MCF 10A (cell line): Measurements from ENCODE around the gene CHST1. TPM values are rescaled to one million over a fixed set of nuclear protein-coding genes. Genes with fewer than 3 reads are reported as not detected.

Experiments
- BruUV-seq: library from RNA; stranded (reverse); fragments of 400-500 nt; replicated peaks from 2 replicates; lab custom pipeline; 2021; lab: Mats Ljungman, UMichigan
- CTCF ChIA-PET: fragments of 300-600 bp; sonication (Branson Sonifier 250); formaldehyde crosslinking; extraction: SDS; loops from one replicate; lab custom pipeline; 2021; ENCODE audit warnings: antibody characterized with exemption, inconsistent platforms; lab: Yijun Ruan, JAX
- POLR2A ChIA-PET: fragments of 300-600, 350-650 bp; sonication (Branson Sonifier 250); formaldehyde crosslinking; extraction: SDS; loops from one replicate; lab custom pipeline; 2020; ENCODE audit warnings: antibody characterized with exemption, inconsistent platforms; lab: Yijun Ruan, JAX
- DNase-seq: peaks from one replicate; pipeline ENCODE4 v3.0.0-alpha.2; 2018; ENCODE audit not compliant: unreplicated experiment
- H3K27ac Mint-ChIP-seq: one replicate; pipeline ENCODE4 v1.8.0; 2022; ENCODE audit warnings: mild to moderate bottlenecking, low read depth, mixed read lengths; ENCODE audit not compliant: unreplicated experiment
- H3K27me3 Mint-ChIP-seq: one replicate; pipeline ENCODE4 v1.8.0; 2022; ENCODE audit warnings: mixed read lengths; ENCODE audit not compliant: insufficient read depth, unreplicated experiment
- H3K36me3 Mint-ChIP-seq: one replicate; pipeline ENCODE4 v1.8.0; 2022; ENCODE audit warnings: mild to moderate bottlenecking, moderate library complexity, mixed read lengths; ENCODE audit not compliant: insufficient read depth, unreplicated experiment
- H3K4me1 Mint-ChIP-seq: one replicate; pipeline ENCODE4 v1.8.0; 2022; ENCODE audit warnings: mixed read lengths; ENCODE audit not compliant: insufficient read depth, unreplicated experiment
- H3K4me3 Mint-ChIP-seq: one replicate; pipeline ENCODE4 v1.8.0; 2022; ENCODE audit warnings: mild to moderate bottlenecking, moderate library complexity, mixed read lengths; ENCODE audit not compliant: unreplicated experiment
- H3K9me3 Mint-ChIP-seq: one replicate; pipeline ENCODE4 v1.8.0; 2022; ENCODE audit warnings: mixed read lengths; ENCODE audit not compliant: unreplicated experiment
- CTCF ChIP-seq: fragments of 200-600 bp; IDR thresholded peaks from one replicate; pipeline ENCODE4 v1.8.0; 2022; ENCODE audit warnings: antibody characterized with exemption, mild to moderate bottlenecking; ENCODE audit not compliant: unreplicated experiment
- intact Hi-C: fragments of 100-400 bp; cut with micrococcal nuclease; formaldehyde crosslinking; loops from 2 replicates; pipeline ENCODE4 v1.14.1; 2022
- total RNA-seq: library from RNA; stranded (reverse); gene quantifications from 2 replicates; pipeline ENCODE4 v1.2.3, GENCODE V29; 2022

Gene CHST1
- total RNA-seq, 1 experiment from 2014 or later = not detected

- CTCF ChIA-PET = interaction anchor here (0.6 to 7.6 kb wide), 57 partner anchors 10 to 452 kb away, joined by 3 to 64 read pairs (median 4); no protein-coding TSS in a partner anchor
- POLR2A ChIA-PET = interaction anchor here (0.8 to 1.4 kb wide), 2 partner anchors 117 to 187 kb away, joined by 3 read pairs; no protein-coding TSS in a partner anchor
- Mint-ChIP-seq H3K36me3 (no peaks in the 10 kb centered on the region), H3K9me3 (no peaks in the 10 kb centered on the region), H3K4me3 (no peak overlapping the region), H3K27ac (no peak overlapping the region), H3K27me3 (no peaks in the 10 kb centered on the region), H3K4me1 (no peaks in the 10 kb centered on the region)
- TF ChIP-seq CTCF = no peak
- DNase-seq = no peak
- no TSS peak for BruUV-seq
- intact Hi-C loops = loop anchor here (1.0 to 2.0 kb wide), 3 partner anchors 118 to 315 kb away; no protein-coding TSS in a partner anchor
Measured at GRCh38 chr11:45655012-45655283, 10.5 kb downstream of the CHST1 start.

GRCh38 chr11:45654231-45655011 is 11.0 kb downstream of the CHST1 start:
- POLR2A ChIA-PET = interaction anchor here (0.8 to 1.4 kb wide), 2 partner anchors 117 to 187 kb away, joined by 3 read pairs; no protein-coding TSS in a partner anchor
- Mint-ChIP-seq H3K4me1 (no peaks in the 10 kb centered on the region), H3K9me3 (no peaks in the 10 kb centered on the region), H3K27ac (no peak overlapping the region), H3K27me3 (no peaks in the 10 kb centered on the region), H3K4me3 (no peak overlapping the region), H3K36me3 (no peaks in the 10 kb centered on the region)
- CTCF ChIA-PET = interaction anchor here (0.6 to 7.6 kb wide), 59 partner anchors 10 to 452 kb away, joined by 3 to 64 read pairs (median 4); no protein-coding TSS in a partner anchor
- TF ChIP-seq CTCF = no peak
- no peak for DNase-seq
- no TSS peak for BruUV-seq
- intact Hi-C loops = loop anchor here (1.0 to 2.0 kb wide), 3 partner anchors 118 to 314 kb away; no protein-coding TSS in a partner anchor

DNA sequence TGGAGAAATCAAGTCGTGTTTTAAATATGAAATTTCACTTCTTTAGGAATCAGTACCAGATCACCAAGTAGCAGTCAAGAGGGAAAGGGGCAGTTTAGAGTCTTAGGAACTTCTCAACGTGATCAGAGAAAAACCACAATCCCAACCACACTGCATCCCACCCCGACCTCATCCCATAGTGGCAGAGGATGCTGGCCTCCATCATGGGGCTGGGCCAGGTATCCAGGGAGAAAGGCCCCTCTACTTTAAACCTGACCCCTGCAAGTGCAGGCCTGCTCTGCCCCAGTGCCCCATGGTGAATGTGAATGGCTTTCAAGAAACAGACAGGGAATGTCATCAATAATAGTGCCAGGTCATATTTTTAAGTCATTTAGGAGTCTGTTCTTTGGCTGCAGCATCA is 12.1 kb downstream of the CHST1 start:
- H3K36me3 Mint-ChIP-seq = no peaks in the 10 kb centered on the region
- ChIA-PET CTCF (interaction anchor here (0.6 to 7.6 kb wide), 6 partner anchors 118 to 492 kb away, joined by 3 to 62 read pairs (median 6); no protein-coding TSS in a partner anchor), POLR2A (interaction anchor here (0.9 kb wide), 1 partner anchor 320 kb away, joined by 4 read pairs; no protein-coding TSS in a partner anchor)
- intact Hi-C loops = no loop called here
- no peaks in the 10 kb centered on the region for H3K27me3 Mint-ChIP-seq
- TF ChIP-seq CTCF = no peak
- H3K4me1 Mint-ChIP-seq = no peaks in the 10 kb centered on the region
- H3K27ac Mint-ChIP-seq = no peak overlapping the region
- BruUV-seq = no TSS peak
- DNase-seq = no peak
- H3K4me3 Mint-ChIP-seq = no peak overlapping the region
- no peaks in the 10 kb centered on the region for H3K9me3 Mint-ChIP-seq

GRCh38 chr11:45652781-45653180 is 12.6 kb downstream of the CHST1 start:
- CTCF ChIA-PET = interaction anchor here (0.6 to 1.8 kb wide), 5 partner anchors 120 to 493 kb away, joined by 3 to 8 read pairs (median 4); no protein-coding TSS in a partner anchor
- no peaks in the 10 kb centered on the region for H3K9me3 Mint-ChIP-seq
- no peak for DNase-seq
- intact Hi-C loops = no loop called here
- H3K36me3 Mint-ChIP-seq = no peaks in the 10 kb centered on the region
- no peaks in the 10 kb centered on the region for H3K4me1 Mint-ChIP-seq
- POLR2A ChIA-PET = interaction anchor here (0.9 kb wide), 1 partner anchor 320 kb away, joined by 4 read pairs; no protein-coding TSS in a partner anchor
- no peak overlapping the region for H3K27ac Mint-ChIP-seq
- no peak overlapping the region for H3K4me3 Mint-ChIP-seq
- no TSS peak for BruUV-seq
- H3K27me3 Mint-ChIP-seq = no peaks in the 10 kb centered on the region
- TF ChIP-seq CTCF = no peak
